GM19043 (cell line): Measurements from ENCODE around the gene SPON2.

Experiments used
- ATAC-seq: cut with Tn5 transposase; IDR thresholded peaks from one replicate; pipeline ENCODE4 v1.9.1; 2021; ENCODE audit warnings: low read depth; ENCODE audit not compliant: unreplicated experiment

The SPON2 gene

DNA sequence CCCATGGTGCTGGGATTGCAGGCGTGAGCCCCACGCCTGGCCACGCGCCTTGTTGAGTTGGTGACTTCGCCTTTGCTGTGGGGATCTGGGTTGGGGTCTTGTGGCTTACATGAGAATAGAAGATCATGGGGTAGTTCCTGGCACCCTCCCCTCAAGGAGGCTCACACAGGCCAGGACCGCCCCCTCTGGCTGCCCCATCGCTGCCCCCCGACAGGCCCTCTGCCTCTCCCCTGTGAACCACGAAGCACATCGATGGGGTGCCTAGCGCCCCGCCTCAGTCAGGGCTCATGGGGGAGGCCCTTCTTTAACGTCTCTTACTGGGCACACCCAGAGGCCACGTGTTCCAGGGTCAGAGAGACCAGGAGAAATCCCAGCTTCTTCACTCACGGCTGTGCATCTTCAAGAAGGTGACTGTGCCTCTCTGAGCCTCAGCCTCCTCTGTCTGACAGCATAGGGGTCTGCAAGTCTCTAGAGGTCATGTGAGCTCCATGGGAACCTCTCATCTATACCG lies 23.6 kb upstream of the SPON2 start:
- ATAC-seq: no peak

DNA sequence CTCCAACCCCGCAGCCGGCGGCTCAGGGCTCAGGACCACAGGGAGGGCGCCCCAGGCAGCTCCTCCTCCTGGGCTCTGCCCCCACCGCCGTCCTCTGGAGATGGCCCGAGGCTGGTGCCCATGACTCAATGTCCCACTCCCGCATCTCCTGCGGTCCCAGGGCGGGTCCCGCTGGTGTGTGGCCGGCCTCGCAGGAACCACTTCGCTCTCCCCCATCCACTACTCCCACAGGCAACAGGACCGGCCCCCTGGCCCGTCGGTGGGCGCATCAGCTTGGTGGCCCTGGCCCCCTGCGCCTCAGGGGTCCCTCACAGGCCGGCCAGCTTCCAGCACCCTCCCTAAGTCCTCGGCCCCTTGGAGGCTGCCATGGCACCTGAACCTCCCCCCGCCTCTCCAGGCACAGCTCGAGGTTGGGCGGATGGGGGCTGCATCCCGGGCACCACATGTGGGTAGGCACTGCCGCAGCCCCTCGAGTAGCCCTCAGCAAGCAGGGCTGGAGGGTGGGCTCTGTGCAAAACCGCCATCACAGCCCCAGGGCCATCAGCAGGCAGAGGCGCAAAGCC lies 22.8 kb upstream of the SPON2 start:
- ATAC-seq: no peak

DNA sequence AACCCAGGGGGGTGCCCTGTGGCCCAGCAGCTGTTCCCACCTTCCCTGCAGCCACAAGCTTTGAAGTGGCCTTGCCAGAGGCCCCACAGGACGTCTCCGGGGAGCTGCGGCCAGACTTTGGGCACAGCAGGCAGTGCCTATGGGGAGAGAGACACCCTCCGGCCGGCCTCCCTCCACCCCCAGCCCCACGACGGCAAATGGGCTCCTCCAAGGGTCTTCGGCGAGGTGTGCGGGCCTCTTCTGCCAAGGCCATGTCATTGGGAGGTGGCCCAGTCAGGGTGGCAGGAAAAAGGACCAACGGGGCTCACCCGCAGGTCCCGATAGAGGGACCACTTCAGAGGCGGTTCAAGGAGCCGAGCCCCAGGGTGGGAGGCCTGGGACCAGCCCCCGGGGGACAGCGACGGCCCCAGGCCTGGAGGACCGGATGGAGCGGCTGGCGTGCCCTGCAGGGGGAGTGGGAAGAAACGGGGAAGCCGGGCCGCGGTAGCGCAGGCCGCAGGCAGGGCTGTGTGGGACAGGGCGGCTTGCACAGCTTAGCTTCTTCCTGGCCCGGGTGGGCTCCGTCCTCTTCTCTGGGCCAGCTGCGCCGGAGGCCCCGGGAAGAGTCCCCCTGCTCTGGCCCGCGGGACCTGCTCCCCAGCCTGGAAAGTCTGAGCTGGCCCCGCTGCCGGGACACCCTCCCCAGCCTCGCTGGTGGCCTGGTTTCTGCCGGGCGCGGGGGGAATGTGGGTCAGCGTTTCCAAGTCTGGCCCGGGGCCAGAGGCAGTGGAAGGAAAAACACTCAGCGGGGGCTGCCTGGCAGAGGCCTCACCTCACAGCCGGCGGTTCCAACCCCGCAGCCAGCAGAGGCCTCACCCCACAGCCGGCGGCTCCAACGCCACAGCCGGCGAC lies 21.9 kb upstream of the SPON2 start:
- ATAC-seq: no peak

DNA sequence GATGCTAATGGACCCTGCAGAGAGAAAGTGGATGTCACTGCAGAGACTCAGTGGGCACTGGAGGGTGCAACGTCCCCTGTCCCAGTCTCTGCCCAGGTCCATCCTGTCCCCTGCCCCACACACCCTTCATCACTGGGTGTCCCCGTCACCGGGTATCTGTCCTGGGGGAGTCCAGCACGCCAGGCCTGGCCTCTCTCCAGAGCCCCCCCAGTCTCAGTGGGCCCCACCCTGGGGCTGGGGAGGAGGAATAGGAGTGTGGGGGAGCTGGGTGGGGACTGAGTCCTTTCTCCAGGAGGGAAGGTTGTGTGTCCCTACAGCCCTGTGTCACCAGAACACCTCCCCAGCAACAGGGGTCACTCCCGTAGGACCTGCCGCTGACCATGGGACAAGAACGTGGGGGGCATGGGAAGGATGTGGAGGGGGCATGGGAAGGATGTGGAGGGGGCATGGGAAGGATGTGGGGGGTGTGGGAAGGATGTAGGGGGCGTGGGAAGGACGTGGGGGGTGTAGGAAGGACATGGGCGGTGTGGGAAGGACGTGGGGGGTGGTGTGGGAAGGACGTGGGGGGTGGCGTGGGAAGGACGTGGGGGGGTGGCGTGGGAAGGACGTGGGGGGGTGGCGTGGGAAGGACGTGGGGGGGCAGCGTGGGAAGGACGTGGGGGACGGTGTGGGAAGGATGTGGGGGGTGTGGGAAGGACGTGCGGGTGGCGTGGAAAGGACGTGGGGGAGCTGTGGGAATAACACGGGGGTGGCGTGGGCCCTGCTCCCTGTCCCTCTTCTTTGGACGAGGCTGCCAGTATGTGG lies 21.0 kb upstream of the SPON2 start:
- ATAC-seq: no peak

DNA sequence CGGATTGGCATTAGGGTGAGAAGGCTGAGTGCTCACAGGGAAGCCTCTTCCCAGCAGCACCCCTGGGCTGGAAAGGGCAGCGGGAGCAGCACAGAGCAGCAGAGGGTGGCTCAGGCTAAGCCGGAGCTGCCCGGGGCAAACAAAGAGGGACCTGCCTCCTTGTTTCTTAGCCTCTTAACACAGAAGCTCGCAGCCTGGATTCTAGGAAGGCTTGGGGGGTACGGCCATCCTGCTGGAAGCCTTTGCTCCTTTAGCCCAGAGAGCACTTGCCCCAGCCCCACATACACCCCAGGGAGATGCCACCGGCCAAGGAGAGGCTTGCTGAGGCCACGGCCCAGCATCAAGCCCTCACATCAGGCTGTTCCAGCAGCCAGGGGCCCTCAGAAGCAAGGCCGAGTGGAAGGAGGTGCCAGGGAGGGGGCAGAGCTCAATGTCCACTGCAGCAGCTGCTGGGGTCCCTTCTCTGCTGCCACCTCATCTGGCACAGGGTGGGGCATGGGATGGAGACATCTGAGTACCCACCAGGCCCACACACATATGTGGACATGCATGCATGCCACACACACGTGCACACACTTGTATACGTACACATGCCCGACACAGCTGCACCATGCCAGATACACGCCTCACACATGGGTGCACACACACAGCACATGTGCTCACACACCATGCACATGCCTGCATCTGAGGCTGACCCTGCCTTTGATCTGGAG lies 20.3 kb upstream of the SPON2 start:
- no peak for ATAC-seq

DNA sequence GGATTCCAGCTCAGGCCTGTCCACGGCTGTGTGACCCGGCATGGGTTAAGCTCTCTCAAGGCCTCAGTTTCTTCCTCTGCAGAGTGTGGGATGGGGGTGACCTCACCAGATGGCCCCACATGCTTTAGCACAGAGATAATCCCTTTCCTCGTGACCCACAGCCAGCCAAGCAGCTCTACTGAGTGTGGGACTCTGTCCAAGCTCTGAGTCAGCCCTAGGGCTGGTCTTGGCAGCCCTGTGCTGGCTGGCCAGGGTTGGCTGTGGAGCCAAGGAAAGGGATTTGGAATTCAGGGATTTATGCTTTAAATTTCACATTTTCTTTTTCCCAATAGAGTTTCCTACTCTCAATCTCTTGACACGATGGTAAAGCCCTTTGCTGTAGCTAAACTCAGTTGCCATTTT lies 19.7 kb upstream of the SPON2 start:
- ATAC-seq: no peak

DNA sequence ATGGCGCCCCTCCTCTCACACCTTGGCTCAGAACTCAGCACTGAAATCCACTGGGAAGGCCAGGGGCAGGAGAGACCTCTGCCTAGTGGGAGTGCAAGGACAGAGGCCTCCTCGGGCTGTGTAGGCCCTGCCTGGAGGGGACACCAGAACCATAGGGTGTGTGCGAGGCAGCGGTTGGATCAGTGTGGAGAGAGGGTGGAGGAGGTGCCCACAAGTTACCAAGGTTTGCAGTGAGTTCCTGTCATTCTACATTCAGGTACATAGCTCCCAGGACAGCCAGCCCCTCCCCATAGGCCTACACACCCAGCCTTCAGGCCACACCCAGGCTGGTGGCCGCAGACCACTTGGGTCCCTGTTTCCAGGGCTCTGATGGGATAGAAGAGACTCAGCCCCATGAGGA lies 19.2 kb upstream of the SPON2 start:
- ATAC-seq: no peak

DNA sequence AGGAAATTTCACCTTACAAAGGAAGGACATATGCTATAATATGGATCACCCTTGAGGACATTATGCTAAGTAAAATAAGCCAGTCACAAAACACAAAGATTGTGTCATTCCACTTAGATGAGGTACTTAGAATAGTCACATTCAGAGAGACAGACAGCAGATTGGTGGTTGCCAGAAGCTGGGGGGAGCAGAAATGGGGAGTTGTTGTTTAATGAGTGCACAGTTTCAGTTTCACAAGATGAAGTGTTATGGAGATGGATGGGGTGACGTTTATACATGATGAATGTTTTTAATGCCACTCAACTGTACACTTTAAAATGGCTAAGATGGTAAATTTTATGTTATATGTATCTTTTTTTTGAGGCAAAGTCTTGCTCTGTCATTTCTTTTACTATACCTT lies 14.8 kb upstream of the SPON2 start:
- ATAC-seq: no peak

DNA sequence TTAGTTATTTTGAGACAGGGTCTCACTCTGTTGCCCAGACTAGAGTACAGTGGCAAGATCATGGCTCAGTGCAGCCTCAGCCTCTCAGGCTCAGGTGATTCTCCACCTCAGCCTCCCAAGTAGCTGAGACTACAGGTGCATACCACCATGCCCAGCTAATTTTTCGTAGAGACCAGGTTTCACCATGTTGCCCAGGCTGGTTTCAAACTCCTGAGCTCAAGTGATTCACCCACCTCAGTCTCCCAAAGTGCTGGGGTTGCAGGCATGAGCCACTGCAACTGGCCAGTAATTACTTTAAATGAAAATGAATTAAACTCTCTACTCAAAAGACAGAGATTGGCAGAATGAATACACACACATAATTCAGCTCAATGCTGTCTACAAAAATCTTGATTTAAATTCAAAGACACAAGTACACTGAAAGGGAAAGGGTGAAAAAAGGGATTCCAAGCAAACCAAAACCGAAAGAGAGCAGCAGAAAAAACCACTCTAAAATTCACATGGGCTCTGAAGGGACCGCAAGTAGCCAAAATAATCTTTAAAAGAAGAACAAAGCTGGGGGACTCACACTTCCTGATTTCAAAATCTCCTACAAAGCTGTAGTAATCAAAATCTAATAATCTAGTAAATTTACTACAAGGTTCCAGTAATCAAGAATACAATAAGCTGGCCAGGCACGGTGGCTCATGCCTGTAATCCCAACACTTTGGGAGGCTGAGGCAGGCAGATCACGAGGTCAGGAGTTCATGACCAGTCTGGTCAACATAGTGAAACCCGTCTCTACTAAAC lies 11.8 kb upstream of the SPON2 start:
- no peak for ATAC-seq

DNA sequence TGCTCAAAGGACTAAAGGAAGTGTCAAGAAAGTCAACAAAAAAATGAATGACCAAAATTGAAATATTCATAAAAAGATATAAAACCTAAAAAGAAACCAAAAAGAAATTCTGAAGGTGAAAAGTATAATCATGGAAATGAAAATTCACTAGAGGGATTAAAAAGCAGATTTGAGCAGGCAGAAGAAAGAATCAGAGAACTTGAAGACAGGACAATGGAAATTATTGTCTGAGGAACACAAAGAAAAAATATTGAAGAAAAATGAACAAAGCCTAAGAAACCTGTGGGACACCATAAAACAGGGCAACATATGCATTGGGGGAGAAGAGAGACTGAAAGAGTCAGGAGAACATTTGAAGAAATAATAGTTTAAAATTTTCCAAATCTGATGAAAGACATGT lies 9.9 kb upstream of the SPON2 start:
- ATAC-seq: no peak

DNA sequence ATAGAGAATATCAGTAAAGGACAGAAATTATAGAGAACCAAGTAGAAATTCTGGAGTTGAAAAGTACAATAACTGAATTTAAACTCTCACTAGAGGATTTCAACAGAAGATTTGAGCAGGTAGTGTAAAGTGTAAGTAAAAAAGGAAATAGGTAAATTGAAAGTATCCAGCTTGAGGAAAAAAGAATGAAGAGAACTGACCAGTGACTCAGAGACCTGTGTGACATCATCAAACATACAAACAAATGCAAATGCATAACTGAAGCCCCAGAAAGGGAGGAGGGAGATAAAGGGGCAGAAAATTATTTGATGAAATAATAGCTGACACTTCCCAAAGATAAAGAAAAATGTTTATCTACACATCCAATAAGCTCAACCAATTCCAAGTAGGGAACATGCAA lies 8.3 kb upstream of the SPON2 start:
- no peak for ATAC-seq

DNA sequence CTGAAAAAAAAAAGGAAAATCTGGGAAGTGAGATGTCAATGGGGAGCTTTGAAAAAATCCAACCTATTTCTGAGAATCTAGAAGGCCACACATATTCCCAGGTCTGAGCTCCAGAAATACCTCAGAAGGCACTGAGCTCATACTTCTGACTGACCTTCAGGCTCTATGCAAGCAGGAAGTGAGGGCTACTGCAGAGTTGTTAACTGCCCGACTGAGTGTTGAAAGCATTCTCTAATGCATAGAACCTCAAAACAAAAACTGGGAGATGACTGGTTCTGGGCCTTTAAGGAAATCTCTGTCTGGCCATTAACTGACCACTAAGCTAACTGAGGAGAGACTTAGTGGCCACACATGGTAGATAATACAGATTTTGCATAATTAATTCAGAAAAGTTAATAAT lies 7.6 kb upstream of the SPON2 start:
- no peak for ATAC-seq

DNA sequence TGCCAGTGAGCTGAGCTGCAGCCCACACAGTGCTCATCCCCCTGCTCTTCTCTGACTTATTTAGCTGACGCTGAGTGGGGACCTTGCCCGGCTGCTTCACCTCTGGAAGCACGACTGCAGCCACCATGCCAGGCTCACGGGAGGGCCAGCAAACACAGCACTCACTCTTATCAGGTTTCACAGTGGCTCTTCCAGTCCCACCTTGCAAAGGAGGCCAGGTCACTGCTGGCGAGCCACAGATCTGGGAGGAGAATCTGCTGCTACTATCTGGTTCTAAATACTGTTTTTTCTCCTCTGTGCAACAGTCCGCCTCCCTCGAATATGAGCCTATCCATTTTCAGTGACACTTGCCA lies 6.7 kb upstream of the SPON2 start:
- ATAC-seq: no peak

DNA sequence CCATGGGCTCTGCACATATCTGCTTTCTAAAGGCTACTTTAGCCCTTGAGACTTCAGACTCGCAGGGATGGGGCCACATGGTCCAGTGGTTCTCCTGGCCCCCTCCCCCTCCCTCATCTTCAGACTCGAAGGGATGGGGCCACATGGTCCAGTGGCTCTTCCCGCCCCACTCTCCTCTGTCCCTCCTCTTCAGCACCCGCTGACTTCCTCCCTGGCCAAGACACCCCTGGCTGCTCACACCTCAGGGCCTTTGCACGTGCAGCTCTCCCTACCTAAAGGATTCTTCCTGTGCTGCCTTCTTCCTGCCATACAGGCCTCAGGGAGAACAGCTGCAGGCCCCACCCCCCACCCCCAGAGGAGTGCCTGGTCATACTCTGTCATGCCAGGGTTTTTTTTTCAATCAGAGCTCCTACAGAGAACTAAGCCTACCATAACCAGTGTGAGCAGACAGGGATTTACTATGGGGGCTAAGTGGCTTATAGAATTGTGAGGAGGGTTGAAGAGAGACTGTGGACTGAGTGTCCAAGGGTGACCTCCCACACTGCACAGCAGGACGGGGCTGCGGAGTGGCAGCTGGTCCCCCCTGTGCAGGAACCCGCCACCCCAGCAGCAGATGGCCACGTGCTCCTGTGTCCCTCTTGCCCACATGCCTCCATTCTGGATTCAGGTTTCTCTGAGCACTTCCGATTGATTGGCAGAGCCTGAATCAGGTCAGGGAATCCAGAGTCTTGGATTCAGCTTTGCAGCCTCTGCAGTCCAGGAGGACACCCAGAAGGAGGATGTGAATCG lies 6.1 kb upstream of the SPON2 start:
- ATAC-seq: no peak

DNA sequence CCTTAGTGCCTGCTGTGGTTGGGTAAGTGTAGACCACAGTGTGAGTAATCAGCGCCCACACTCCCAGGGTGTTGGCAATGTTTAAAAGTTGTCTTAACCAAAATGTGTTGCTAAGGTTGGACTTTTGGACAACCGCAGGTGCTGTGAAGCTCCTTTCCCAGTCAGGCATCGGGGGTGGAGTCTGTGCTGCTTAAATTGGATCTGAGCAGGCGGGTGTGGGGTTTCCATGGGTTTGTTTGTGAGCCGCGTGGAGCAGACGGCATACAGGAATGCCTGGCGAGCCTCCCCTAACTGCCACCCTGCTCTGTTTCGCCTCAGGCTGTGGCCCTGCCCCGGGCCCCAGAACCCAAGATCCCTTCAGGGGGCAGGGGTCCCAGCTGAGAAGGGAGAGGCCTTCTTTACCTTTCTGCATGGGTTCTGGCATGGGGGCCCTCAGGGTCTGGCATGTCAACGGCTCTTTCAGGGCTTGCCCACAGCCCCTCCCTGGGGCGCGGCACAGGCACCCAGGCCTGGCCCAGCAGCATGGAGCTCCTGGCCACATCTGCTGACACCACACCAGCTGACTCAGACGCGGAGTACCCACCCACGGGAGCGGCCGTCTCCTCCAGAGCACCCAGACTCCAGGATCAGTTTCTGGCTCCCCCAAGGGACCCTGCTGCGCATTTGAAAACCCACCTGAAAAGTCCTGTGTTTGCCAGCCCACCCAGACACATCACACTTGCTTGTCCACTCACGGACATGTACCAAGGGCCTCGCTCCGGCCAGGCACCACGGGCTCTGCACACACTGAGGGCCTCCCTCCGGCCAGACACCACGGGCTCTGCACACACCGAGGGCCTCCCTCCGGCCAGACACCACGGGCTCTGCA lies 5.1 kb upstream of the SPON2 start:
- no peak for ATAC-seq

DNA sequence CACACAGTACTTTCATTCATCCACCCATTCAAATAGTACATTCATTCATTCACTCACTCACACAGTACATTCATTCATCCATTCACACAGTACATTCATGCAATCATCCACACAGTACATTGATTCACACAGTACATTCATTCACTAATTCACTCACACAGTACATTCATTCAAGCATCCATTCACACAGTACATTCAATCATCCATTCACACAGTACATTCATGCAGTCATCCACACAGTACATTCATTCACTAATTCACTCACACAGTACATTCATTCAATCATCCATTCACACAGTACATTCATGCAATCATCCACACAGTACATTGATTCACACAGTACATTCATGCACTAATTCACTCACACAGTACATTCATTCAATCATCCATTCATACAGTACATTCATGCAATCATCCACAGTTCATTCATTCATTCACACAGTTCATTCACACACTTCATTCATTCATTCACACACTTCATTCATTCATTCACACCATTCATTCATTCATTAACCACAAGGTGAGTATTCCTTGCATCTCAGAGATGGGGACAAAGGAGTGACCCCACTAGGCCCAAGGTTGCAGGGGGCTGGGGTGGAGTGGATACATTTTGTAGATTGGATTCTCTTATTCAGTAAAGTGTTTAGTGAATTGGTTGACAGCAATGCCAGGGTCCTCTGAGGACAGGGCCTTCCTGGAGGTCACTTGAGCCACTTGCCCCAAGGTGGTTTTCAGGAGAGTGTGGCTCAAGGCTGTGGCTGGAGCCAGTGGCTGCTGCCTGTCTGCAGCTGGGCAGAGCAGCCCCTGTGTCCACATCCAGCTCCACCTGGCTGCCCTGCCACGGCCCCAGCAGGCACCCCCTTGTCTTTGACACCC lies 4.3 kb upstream of the SPON2 start:
- no peak for ATAC-seq

DNA sequence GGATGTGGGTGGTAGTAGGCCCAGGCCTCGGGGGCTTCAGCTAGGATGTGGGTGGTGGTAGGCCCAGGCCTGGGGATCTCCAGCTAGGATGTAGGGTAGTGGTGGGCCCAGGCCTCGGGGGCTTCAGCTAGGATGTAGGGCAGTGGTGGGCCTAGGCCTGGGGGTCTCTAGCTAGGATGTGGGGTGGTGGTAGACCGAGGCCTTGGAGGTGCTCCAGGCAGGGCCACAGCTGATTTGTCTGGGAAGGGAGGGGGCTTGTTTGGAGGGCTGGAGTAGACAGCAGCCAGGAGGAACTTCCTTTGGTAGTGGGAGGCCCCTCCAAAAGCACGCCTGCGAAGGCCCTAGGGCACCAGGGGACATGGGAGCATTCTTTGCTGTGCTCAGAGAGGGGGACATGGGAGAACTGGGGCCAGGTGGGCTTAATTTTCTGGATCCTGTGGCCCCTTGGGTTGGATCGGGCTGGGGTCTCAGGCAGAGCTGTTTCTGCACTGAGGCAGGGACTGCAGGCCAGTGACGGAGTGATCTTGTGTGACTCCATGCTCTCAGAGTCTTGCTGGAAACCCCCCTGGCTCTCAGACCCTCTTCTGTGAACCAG lies 3.3 kb upstream of the SPON2 start:
- ATAC-seq: no peak
